ENCODE measurements around the gene ITGAX.
A peak's percentile ranks its signal among the peaks of the same experiment; 100 is the strongest.
"Not testable (repeated sequence)": the region's sequence is repeated elsewhere in the genome, so short reads cannot be mapped to it uniquely, and the experiment has no call there.

ITGAX gene

GRCh38 chr16:31416371-31416770 is 61.4 kb downstream of the ITGAX start:
- no peaks in the 10 kb centered on the region for H3K4me1 ChIP-seq (ENCODE audit: control insufficient read depth in 1 of 2, insufficient read depth in 2 of 2, low read length in 2 of 2)
- no peaks in the 10 kb centered on the region for H3K9me3 ChIP-seq (ENCODE audit: control insufficient read depth in 1 of 2, low read length in 2 of 2)
- H3K27me3 ChIP-seq (ENCODE audit: low read depth, low read length) = no peaks in the 10 kb centered on the region
- H3K4me3 ChIP-seq (ENCODE audit: low read depth in 1 of 2, low read length in 2 of 2) = no peak overlapping the region
- H3K27ac ChIP-seq (ENCODE audit: low read length) = no peak overlapping the region
- no peaks in the 10 kb centered on the region for H3K36me3 ChIP-seq (ENCODE audit: control insufficient read depth in 1 of 2, insufficient read depth in 2 of 2, low read length in 2 of 2)

DNA sequence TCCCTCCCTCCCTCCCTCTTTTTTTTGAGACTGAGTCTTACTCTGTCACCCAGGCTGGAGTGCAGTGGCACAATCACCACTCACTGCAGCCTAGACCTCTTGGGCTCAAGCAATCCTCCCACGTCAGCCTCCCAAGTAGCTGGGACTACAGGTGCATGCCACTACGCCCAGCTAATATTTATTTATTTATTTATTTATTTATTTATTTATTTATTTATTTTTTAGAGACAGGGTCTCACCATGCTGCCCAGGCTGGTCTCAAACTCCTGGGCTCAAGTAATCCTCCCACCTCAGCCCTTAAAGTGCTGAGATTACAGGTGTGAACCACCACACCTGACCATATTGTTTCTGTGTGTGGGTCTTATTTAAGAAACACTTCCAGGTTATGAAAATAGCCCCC is 62.1 kb downstream of the ITGAX start:
- not testable (repeated sequence) for H3K4me1 ChIP-seq (ENCODE audit: control insufficient read depth in 1 of 2, insufficient read depth in 2 of 2, low read length in 2 of 2); H3K27ac ChIP-seq (ENCODE audit: low read length); H3K4me3 ChIP-seq (ENCODE audit: low read depth in 1 of 2, low read length in 2 of 2); H3K9me3 ChIP-seq (ENCODE audit: control insufficient read depth in 1 of 2, low read length in 2 of 2); H3K27me3 ChIP-seq (ENCODE audit: low read depth, low read length); H3K36me3 ChIP-seq (ENCODE audit: control insufficient read depth in 1 of 2, insufficient read depth in 2 of 2, low read length in 2 of 2)

GRCh38 chr16:31417916-31418315 is 62.9 kb downstream of the ITGAX start:
- Histone ChIP-seq H3K4me3 (ENCODE audit: low read depth in 1 of 2, low read length in 2 of 2) (no peak overlapping the region), H3K4me1 (ENCODE audit: control insufficient read depth in 1 of 2, insufficient read depth in 2 of 2, low read length in 2 of 2) (no peaks in the 10 kb centered on the region), H3K36me3 (ENCODE audit: control insufficient read depth in 1 of 2, insufficient read depth in 2 of 2, low read length in 2 of 2) (no peaks in the 10 kb centered on the region), H3K27me3 (ENCODE audit: low read depth, low read length) (no peaks in the 10 kb centered on the region), H3K9me3 (ENCODE audit: control insufficient read depth in 1 of 2, low read length in 2 of 2) (no peaks in the 10 kb centered on the region), H3K27ac (ENCODE audit: low read length) (no peak overlapping the region)

GRCh38 chr16:31420037-31420436 is 65.1 kb downstream of the ITGAX start:
- Histone ChIP-seq H3K4me3 (ENCODE audit: low read depth in 1 of 2, low read length in 2 of 2) (no peak overlapping the region), H3K27me3 (ENCODE audit: low read depth, low read length) (no peaks in the 10 kb centered on the region), H3K9me3 (ENCODE audit: control insufficient read depth in 1 of 2, low read length in 2 of 2) (no peaks in the 10 kb centered on the region), H3K36me3 (ENCODE audit: control insufficient read depth in 1 of 2, insufficient read depth in 2 of 2, low read length in 2 of 2) (no peaks in the 10 kb centered on the region), H3K4me1 (ENCODE audit: control insufficient read depth in 1 of 2, insufficient read depth in 2 of 2, low read length in 2 of 2) (no peaks in the 10 kb centered on the region), H3K27ac (ENCODE audit: low read length) (no peak overlapping the region)

- H3K27ac ChIP-seq (ENCODE audit: low read length) = no peak overlapping the region
- H3K36me3 ChIP-seq (ENCODE audit: control insufficient read depth in 1 of 2, insufficient read depth in 2 of 2, low read length in 2 of 2) = no peaks in the 10 kb centered on the region
- H3K4me1 ChIP-seq (ENCODE audit: control insufficient read depth in 1 of 2, insufficient read depth in 2 of 2, low read length in 2 of 2) = no peaks in the 10 kb centered on the region
- H3K27me3 ChIP-seq (ENCODE audit: low read depth, low read length) = no peaks in the 10 kb centered on the region
- no peaks in the 10 kb centered on the region for H3K9me3 ChIP-seq (ENCODE audit: control insufficient read depth in 1 of 2, low read length in 2 of 2)
- H3K4me3 ChIP-seq (ENCODE audit: low read depth in 1 of 2, low read length in 2 of 2) = no peak overlapping the region
Measured at GRCh38 chr16:31421587-31421986, 66.6 kb downstream of the ITGAX start.

DNA sequence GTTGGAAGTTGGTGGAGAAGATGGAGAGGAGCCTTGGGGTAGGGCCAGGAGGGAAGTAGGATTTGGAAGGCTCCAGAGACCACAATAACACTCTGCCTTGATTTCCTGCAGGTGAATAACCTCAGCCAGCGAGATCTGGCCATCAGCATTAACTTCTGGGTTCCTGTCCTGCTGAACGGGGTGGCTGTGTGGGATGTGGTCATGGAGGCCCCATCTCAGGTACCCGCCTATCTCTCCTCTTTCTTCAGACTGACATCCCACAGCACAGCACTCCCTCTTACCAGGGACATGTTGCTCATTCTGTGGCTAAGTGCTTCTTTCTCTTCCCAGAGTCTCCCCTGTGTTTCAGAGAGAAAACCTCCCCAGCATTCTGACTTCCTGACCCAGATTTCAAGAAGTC is 68.3 kb downstream of the ITGAX start:
- Histone ChIP-seq H3K4me3 (ENCODE audit: low read depth in 1 of 2, low read length in 2 of 2) (no peak overlapping the region), H3K9me3 (ENCODE audit: control insufficient read depth in 1 of 2, low read length in 2 of 2) (no peaks in the 10 kb centered on the region), H3K36me3 (ENCODE audit: control insufficient read depth in 1 of 2, insufficient read depth in 2 of 2, low read length in 2 of 2) (no peaks in the 10 kb centered on the region), H3K4me1 (ENCODE audit: control insufficient read depth in 1 of 2, insufficient read depth in 2 of 2, low read length in 2 of 2) (peaks cover 0 to 8% of the 10 kb centered on the region in 2 donors), H3K27me3 (ENCODE audit: low read depth, low read length) (no peaks in the 10 kb centered on the region), H3K27ac (ENCODE audit: low read length) (no peak overlapping the region)

- no peak overlapping the region for H3K4me3 ChIP-seq (ENCODE audit: low read depth in 1 of 2, low read length in 2 of 2)
- H3K27me3 ChIP-seq (ENCODE audit: low read depth, low read length) = no peaks in the 10 kb centered on the region
- H3K9me3 ChIP-seq (ENCODE audit: control insufficient read depth in 1 of 2, low read length in 2 of 2) = no peaks in the 10 kb centered on the region
- no peaks in the 10 kb centered on the region for H3K36me3 ChIP-seq (ENCODE audit: control insufficient read depth in 1 of 2, insufficient read depth in 2 of 2, low read length in 2 of 2)
- no peak overlapping the region for H3K27ac ChIP-seq (ENCODE audit: low read length)
- peaks cover 0 to 9% of the 10 kb centered on the region in 2 donors for H3K4me1 ChIP-seq (ENCODE audit: control insufficient read depth in 1 of 2, insufficient read depth in 2 of 2, low read length in 2 of 2)
Measured at GRCh38 chr16:31423801-31424200, 68.8 kb downstream of the ITGAX start.

DNA sequence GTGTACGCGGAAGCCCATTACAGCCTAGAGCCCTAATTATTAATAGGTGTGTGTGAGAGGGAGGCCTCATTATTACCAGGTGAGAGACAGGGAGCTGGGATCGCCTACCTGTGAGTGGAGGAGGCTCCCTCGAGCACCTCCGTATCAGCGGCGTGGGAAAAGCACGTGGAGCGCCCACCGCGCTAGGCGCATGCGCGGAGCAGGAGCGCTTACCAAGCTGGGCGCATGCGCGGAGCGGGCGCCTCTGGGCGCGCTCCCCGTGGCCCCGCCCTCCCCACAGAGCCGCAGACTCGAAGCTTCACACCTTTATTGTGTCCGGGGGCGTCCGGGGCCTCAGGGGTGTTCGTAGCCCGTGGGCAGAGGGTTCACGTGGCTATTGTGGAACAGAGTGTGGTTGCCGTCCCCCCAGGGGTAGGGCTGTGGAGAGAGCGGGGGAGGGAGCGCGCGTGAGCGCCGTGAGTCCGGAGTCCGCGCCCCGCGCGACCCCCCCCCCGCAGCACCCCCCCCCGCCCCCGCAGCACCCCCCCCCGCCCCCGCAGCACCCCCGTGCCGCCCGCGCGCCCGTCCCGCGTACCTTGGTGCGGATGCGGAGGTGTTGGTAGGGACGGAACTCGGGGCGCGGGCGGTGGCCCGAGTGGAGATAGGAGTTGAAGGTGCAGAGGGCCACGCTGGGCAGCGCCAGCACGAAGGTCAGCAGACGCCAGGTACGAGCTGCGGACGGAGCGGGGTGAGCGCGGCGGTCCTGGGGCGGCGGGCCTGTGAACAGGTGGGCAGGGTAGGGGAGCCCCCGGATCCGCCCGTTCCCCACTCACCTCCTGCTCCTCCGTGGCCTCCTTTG is 72.7 kb downstream of the ITGAX start:
- no peaks in the 10 kb centered on the region for H3K9me3 ChIP-seq (ENCODE audit: control insufficient read depth in 1 of 2, low read length in 2 of 2)
- H3K36me3 ChIP-seq (ENCODE audit: control insufficient read depth in 1 of 2, insufficient read depth in 2 of 2, low read length in 2 of 2) = no peaks in the 10 kb centered on the region
- peak overlapping the region; percentile 37 to 55 for H3K4me3 ChIP-seq (ENCODE audit: low read depth in 1 of 2, low read length in 2 of 2)
- no peak overlapping the region for H3K27ac ChIP-seq (ENCODE audit: low read length)
- H3K27me3 ChIP-seq (ENCODE audit: low read depth, low read length) = no peaks in the 10 kb centered on the region
- peaks cover 0 to 9% of the 10 kb centered on the region in 2 donors for H3K4me1 ChIP-seq (ENCODE audit: control insufficient read depth in 1 of 2, insufficient read depth in 2 of 2, low read length in 2 of 2)

GRCh38 chr16:31428279-31428597 is 73.3 kb downstream of the ITGAX start, which contains the start of gene COX6A2:
Gene COX6A2 (minus strand): TSS chr16:31428360. CDS start chr16:31428325, 35 bp downstream.
- Histone ChIP-seq H3K27ac (ENCODE audit: low read length) (no peak within 1 kb of the TSS), H3K27me3 (ENCODE audit: low read depth, low read length) (no peaks in the 10 kb centered on the region), H3K36me3 (ENCODE audit: control insufficient read depth in 1 of 2, insufficient read depth in 2 of 2, low read length in 2 of 2) (no peaks in the 10 kb centered on the region), H3K9me3 (ENCODE audit: control insufficient read depth in 1 of 2, low read length in 2 of 2) (no peaks in the 10 kb centered on the region), H3K4me1 (ENCODE audit: control insufficient read depth in 1 of 2, insufficient read depth in 2 of 2, low read length in 2 of 2) (peaks cover 0 to 9% of the 10 kb centered on the region in 2 donors), H3K4me3 (ENCODE audit: low read depth in 1 of 2, low read length in 2 of 2) (peak within 1 kb of the TSS; percentile 37 to 55)

- Histone ChIP-seq H3K36me3 (ENCODE audit: control insufficient read depth in 1 of 2, insufficient read depth in 2 of 2, low read length in 2 of 2) (no peaks in the 10 kb centered on the region), H3K4me3 (ENCODE audit: low read depth in 1 of 2, low read length in 2 of 2) (no peak overlapping the region), H3K27me3 (ENCODE audit: low read depth, low read length) (no peaks in the 10 kb centered on the region), H3K27ac (ENCODE audit: low read length) (no peak overlapping the region), H3K9me3 (ENCODE audit: control insufficient read depth in 1 of 2, low read length in 2 of 2) (no peaks in the 10 kb centered on the region), H3K4me1 (ENCODE audit: control insufficient read depth in 1 of 2, insufficient read depth in 2 of 2, low read length in 2 of 2) (peaks cover 0 to 9% of the 10 kb centered on the region in 2 donors)
Measured at GRCh38 chr16:31428638-31429247, 73.8 kb downstream of the ITGAX start.

DNA sequence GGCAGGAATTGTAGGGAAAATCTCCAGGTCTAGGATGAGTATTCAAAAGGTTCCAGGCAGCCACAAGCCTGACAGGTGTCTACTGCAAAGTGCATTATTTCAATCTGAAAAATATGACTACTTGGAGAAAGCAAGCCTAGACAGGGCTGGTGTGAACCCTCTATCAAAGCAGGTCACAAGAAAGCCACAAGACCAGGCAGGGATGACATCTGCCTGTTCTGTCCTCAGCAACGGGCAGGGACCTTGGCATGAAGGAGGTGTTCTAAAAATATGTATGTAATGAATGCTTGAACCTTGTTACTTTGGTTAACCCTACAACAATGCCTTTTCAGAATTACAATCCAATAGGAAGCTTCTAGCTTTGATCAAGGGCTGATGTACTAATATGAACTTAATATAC is 74.3 kb downstream of the ITGAX start:
- Histone ChIP-seq H3K4me1 (ENCODE audit: control insufficient read depth in 1 of 2, insufficient read depth in 2 of 2, low read length in 2 of 2) (peaks cover 0 to 9% of the 10 kb centered on the region in 2 donors), H3K9me3 (ENCODE audit: control insufficient read depth in 1 of 2, low read length in 2 of 2) (no peaks in the 10 kb centered on the region), H3K27ac (ENCODE audit: low read length) (no peak overlapping the region), H3K27me3 (ENCODE audit: low read depth, low read length) (no peaks in the 10 kb centered on the region), H3K36me3 (ENCODE audit: control insufficient read depth in 1 of 2, insufficient read depth in 2 of 2, low read length in 2 of 2) (no peaks in the 10 kb centered on the region), H3K4me3 (ENCODE audit: low read depth in 1 of 2, low read length in 2 of 2) (no peak overlapping the region)

Measured in muscle layer of duodenum (tissue), 2 donors.